MM.1S (cell line): ENCODE results near the gene PIGP.
"Not testable (repeated sequence)": the region's sequence is repeated elsewhere in the genome, so short reads cannot be mapped to it uniquely, and the experiment has no call there.

Experiments
- CTCF ChIP-seq: fragments of 300-600 bp; sonication (generic); IDR thresholded peaks from 2 replicates; pipeline ENCODE4 v1.5.1; 2016; ENCODE audit warnings: antibody characterized with exemption, low read length, mixed read lengths
- EZH2 ChIP-seq: fragments of 300-600 bp; sonication (generic); optimal IDR thresholded peaks from 2 replicates; pipeline ENCODE3; 2017; ENCODE audit warnings: low read depth, mild to moderate bottlenecking, antibody characterized with exemption, low read length, mixed read lengths
- EZH2phosphoT487 ChIP-seq: fragments of 300-600 bp; sonication (generic); IDR thresholded peaks from 2 replicates; pipeline ENCODE4 v1.6.1; 2018; ENCODE audit warnings: antibody characterized with exemption, low read length

GRCh38 chr21:37049741-37050140 is 23.1 kb downstream of the PIGP start:
- not testable (repeated sequence) for TF ChIP-seq CTCF, EZH2phosphoT487, EZH2
